Right atrium auricular region (tissue), 2 donors: Measurements from ENCODE around the gene OTUD3. TPM values are rescaled to one million over a fixed set of nuclear protein-coding genes. Genes with fewer than 3 reads are reported as not detected.
A peak's percentile ranks its signal among the peaks of the same experiment; 100 is the strongest.

Experiments
- DNase-seq: peaks from one replicate; pipeline ENCODE4 v3.0.0-alpha.2; 2019; ENCODE audit warnings: low spot score
- H3K27ac ChIP-seq, 2 donors: fragments of 200-600 bp; sonication (generic); 1 replicate in 1 of 2; 2 replicates in 1 of 2; pipeline ENCODE4 v1.5.1; 2016 to 2019
- H3K27me3 ChIP-seq, 2 donors: fragments of 200-600 bp; sonication (generic); one replicate each; pipeline versions ENCODE4 v1.5.1 to v1.6.0; 2017 to 2019
- H3K36me3 ChIP-seq: fragments of 200-600 bp; sonication (generic); one replicate; pipeline ENCODE4 v1.5.1; 2016
- H3K4me1 ChIP-seq, 2 donors: fragments of 200-600 bp; sonication (generic); one replicate each; pipeline versions ENCODE4 v1.5.1 to v1.6.0; 2017 to 2019
- H3K4me3 ChIP-seq, 2 donors: fragments of 200-600 bp; sonication (generic); 1 replicate in 1 of 2; 2 replicates in 1 of 2; pipeline ENCODE4 v1.5.1; 2017 to 2019; ENCODE audit warnings: mild to moderate bottlenecking in 1 of 2, moderate library complexity in 1 of 2
- H3K9me3 ChIP-seq, 2 donors: fragments of 200-600 bp; sonication (generic); one replicate each; pipeline ENCODE4 v1.5.1; 2019
- total RNA-seq, 2 donors: library from RNA; depleted of rRNA; stranded (reverse); fragments of >200 nt; gene quantifications; one replicate each; pipeline ENCODE4 v1.1.0, GENCODE V29; 2016
- TF ChIP-seq, protein P1 (sequence below), 2 donors: fragments of 200-600 bp; sonication (generic); IDR thresholded peaks; one replicate each; pipeline ENCODE4 v1.5.1; 2019; ENCODE audit warnings: antibody characterized with exemption in 2 of 2

OTUD3 gene
- total RNA-seq, 2 donors from 2014 or later: 2.4 to 31.6 TPM

- H3K36me3 ChIP-seq: peaks cover 87% of the 10 kb centered on the region
- TF ChIP-seq, protein P1, sequence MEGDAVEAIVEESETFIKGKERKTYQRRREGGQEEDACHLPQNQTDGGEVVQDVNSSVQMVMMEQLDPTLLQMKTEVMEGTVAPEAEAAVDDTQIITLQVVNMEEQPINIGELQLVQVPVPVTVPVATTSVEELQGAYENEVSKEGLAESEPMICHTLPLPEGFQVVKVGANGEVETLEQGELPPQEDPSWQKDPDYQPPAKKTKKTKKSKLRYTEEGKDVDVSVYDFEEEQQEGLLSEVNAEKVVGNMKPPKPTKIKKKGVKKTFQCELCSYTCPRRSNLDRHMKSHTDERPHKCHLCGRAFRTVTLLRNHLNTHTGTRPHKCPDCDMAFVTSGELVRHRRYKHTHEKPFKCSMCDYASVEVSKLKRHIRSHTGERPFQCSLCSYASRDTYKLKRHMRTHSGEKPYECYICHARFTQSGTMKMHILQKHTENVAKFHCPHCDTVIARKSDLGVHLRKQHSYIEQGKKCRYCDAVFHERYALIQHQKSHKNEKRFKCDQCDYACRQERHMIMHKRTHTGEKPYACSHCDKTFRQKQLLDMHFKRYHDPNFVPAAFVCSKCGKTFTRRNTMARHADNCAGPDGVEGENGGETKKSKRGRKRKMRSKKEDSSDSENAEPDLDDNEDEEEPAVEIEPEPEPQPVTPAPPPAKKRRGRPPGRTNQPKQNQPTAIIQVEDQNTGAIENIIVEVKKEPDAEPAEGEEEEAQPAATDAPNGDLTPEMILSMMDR (IDR thresholded peaks at IDR 0.05): no peak
- H3K9me3 ChIP-seq: no peaks in the 10 kb centered on the region
These were observed 27.8 kb downstream of the OTUD3 start for GRCh38 chr1:19909971-19910370.

GRCh38 chr1:19910650-19911049 is 28.5 kb downstream of the OTUD3 start:
- TF ChIP-seq, protein P1 (IDR thresholded peaks at IDR 0.05): no peak
- no peak overlapping the region for H3K4me3 ChIP-seq

More at GRCh38 chr1:19909971-19910370, 27.8 kb downstream of the OTUD3 start:
- Histone ChIP-seq H3K4me1 (no peaks in the 10 kb centered on the region), H3K4me3 (no peak overlapping the region), H3K27ac (no peak overlapping the region), H3K27me3 (no peaks in the 10 kb centered on the region)
- DNase-seq: no peak

DNA sequence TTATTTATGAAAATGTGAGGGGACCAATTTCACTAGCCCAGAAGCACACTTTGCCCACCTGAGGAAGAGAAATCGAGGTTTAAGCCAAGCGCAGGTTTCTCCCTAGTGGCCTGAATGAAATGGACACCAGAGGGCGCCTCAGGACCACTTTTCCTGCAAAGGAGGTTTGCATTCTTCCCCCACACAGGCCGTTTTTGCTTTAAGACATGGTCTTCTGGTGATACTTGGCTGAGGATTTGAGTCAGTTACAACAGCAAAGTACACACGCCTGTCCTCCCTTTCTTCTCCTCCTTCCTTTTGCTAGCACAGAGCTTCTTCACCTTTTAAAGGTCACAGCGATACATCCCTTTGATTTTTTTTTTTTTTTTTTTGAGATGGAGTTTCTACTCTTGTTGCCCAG is 35.9 kb downstream of the OTUD3 start:
- peak; percentile 85 for DNase-seq
- TF ChIP-seq, protein P1 (IDR thresholded peaks at IDR 0.05): peak; percentile 80 to 90
- peaks cover 13% of the 10 kb centered on the region for H3K36me3 ChIP-seq
- H3K4me1 ChIP-seq: peaks cover 0 to 9% of the 10 kb centered on the region in 2 donors
- H3K27me3 ChIP-seq: no peaks in the 10 kb centered on the region
- no peak overlapping the region for H3K27ac ChIP-seq
- no peaks in the 10 kb centered on the region for H3K9me3 ChIP-seq
- no peak overlapping the region for H3K4me3 ChIP-seq

More at GRCh38 chr1:19910650-19911049, 28.5 kb downstream of the OTUD3 start:
- Histone ChIP-seq H3K4me1 (no peaks in the 10 kb centered on the region), H3K27ac (no peak overlapping the region), H3K27me3 (no peaks in the 10 kb centered on the region), H3K9me3 (no peaks in the 10 kb centered on the region), H3K36me3 (peaks cover 82% of the 10 kb centered on the region)
- DNase-seq: no peak

- DNase-seq: no peak
- Histone ChIP-seq H3K4me3 (no peak overlapping the region), H3K4me1 (peaks cover 0 to 9% of the 10 kb centered on the region in 2 donors), H3K36me3 (no peaks in the 10 kb centered on the region), H3K27me3 (no peaks in the 10 kb centered on the region), H3K9me3 (no peaks in the 10 kb centered on the region), H3K27ac (no peak overlapping the region)
- TF ChIP-seq, protein P1 (IDR thresholded peaks at IDR 0.05): no peak
These were observed 38.0 kb downstream of the OTUD3 start for GRCh38 chr1:19920132-19920710.

- DNase-seq: no peak
- Histone ChIP-seq H3K27me3 (no peaks in the 10 kb centered on the region), H3K9me3 (no peaks in the 10 kb centered on the region), H3K27ac (no peak overlapping the region), H3K36me3 (no peaks in the 10 kb centered on the region), H3K4me1 (peaks cover 0 to 9% of the 10 kb centered on the region in 2 donors), H3K4me3 (no peak overlapping the region)
- TF ChIP-seq, protein P1 (IDR thresholded peaks at IDR 0.05): no peak
These were observed 39.1 kb downstream of the OTUD3 start for GRCh38 chr1:19921310-19921709.
